Panc1 (cell line): ENCODE results near the gene RLN1. TPM values are rescaled to one million over a fixed set of nuclear protein-coding genes. Genes with fewer than 3 reads are reported as not detected.
"Not testable (repeated sequence)": the region's sequence is repeated elsewhere in the genome, so short reads cannot be mapped to it uniquely, and the experiment has no call there.

ENCODE experiments used
- ATAC-seq: fragments of 200-7000 bp; cut with Tn5 transposase; 2 replicates; pipeline ENCODE4 v1.9.1; 2020; ENCODE audit warnings: mild to moderate bottlenecking, moderate library complexity
- BruUV-seq: library from RNA; stranded (reverse); fragments of 400-500 nt; replicated peaks from 2 replicates; lab custom pipeline; 2021; lab: Mats Ljungman, UMichigan
- CTCF ChIA-PET: fragments of 300-600 bp; sonication (Branson Sonifier 250); formaldehyde crosslinking; loops from one replicate; lab custom pipeline; 2022; ENCODE audit warnings: antibody characterized with exemption; lab: Charles Lee
- POLR2A ChIA-PET: fragments of 300-600 bp; sonication (Branson Sonifier 250); formaldehyde crosslinking; loops from one replicate; lab custom pipeline; 2022; ENCODE audit warnings: antibody characterized with exemption; lab: Charles Lee
- DNase-seq: peaks from one replicate; pipeline ENCODE4 v3.0.0-alpha.2; 2010; ENCODE audit warnings: low read depth, low spot score
- H3K27ac ChIP-seq: 2 replicates; pipeline ENCODE4 v1.5.1; 2011; ENCODE audit warnings: mild to moderate bottlenecking, low read length, inconsistent platforms
- H3K27me3 ChIP-seq: fragments of 200-500 bp; sonication (Bioruptor generic); 2 replicates; pipeline ENCODE4 v1.6.0; 2014; ENCODE audit warnings: low read length, inconsistent platforms; ENCODE audit not compliant: control insufficient read depth, insufficient read depth
- H3K36me3 ChIP-seq: fragments of 200-500 bp; sonication (Bioruptor generic); 2 replicates; pipeline ENCODE4 v1.5.1; 2014; ENCODE audit warnings: inconsistent platforms, mild to moderate bottlenecking, low read length, moderate library complexity; ENCODE audit not compliant: control insufficient read depth, insufficient read depth
- H3K4me1 ChIP-seq: 2 replicates; pipeline ENCODE4 v1.5.1; 2011; ENCODE audit warnings: inconsistent platforms, mild to moderate bottlenecking, low read length, moderate library complexity; ENCODE audit not compliant: control insufficient read depth, insufficient read depth
- H3K4me3 ChIP-seq, 2 experiments: 2 replicates each; pipeline ENCODE4 v1.5.1; 2011 to 2012; ENCODE audit warnings: low read depth in 2 of 2, low read length in 2 of 2, mild to moderate bottlenecking in 2 of 2, inconsistent platforms in 1 of 2, moderate library complexity in 1 of 2
- H3K9me3 ChIP-seq: fragments of 200-500 bp; sonication (Bioruptor generic); 2 replicates; pipeline ENCODE4 v1.5.1; 2014; ENCODE audit warnings: low read depth, mild to moderate bottlenecking, inconsistent platforms, low read length, moderate library complexity; ENCODE audit not compliant: control insufficient read depth, insufficient read depth
- CTCF ChIP-seq: fragments of 450-650 bp; IDR thresholded peaks from 2 replicates; pipeline ENCODE4 v1.5.1; 2017; ENCODE audit warnings: mild to moderate bottlenecking
- POLR2AphosphoS5 ChIP-seq: IDR thresholded peaks from 2 replicates; pipeline ENCODE4 v1.6.1; 2012; ENCODE audit warnings: mild to moderate bottlenecking, low read depth, low read length, moderate library complexity
- SIN3A ChIP-seq: IDR thresholded peaks from 2 replicates; pipeline ENCODE4 v1.6.1; 2012; ENCODE audit warnings: low read depth, mild to moderate bottlenecking, low read length, moderate library complexity, borderline replicate concordance; ENCODE audit not compliant: insufficient read depth
- TCF7L2 ChIP-seq: IDR thresholded peaks from 2 replicates; pipeline ENCODE4 v1.6.1; 2011; ENCODE audit warnings: mild to moderate bottlenecking, low read depth, low read length, inconsistent platforms
- in situ Hi-C: cut with HindIII; loops from 2 replicates; pipeline ENCODE4 v1.10.0; 2016; ENCODE audit warnings: low sequenced_read_pairs, low pct_unique_long_range_greater_than_20kb
- intact Hi-C: fragments of 100-400 bp; cut with micrococcal nuclease; formaldehyde crosslinking; loops from one replicate; pipeline ENCODE4 v1.10.0; 2022; ENCODE audit not compliant: unreplicated experiment
- total RNA-seq: library from RNA; stranded (reverse); gene quantifications from one replicate; pipeline ENCODE4 v1.2.1, GENCODE V29; 2021; ENCODE audit not compliant: unreplicated experiment
- TF ChIP-seq, protein P1 (sequence below), 2 experiments: IDR thresholded peaks; 2 replicates each; pipeline ENCODE4 v1.6.1; 2011 to 2012; ENCODE audit warnings: low read depth in 2 of 2, control low read depth in 1 of 2, low read length in 1 of 2, mild to moderate bottlenecking in 1 of 2, moderate library complexity in 1 of 2; ENCODE audit not compliant: insufficient read depth in 1 of 2

Gene RLN1
- total RNA-seq, 1 experiment from 2014 or later, result not detected

DNA sequence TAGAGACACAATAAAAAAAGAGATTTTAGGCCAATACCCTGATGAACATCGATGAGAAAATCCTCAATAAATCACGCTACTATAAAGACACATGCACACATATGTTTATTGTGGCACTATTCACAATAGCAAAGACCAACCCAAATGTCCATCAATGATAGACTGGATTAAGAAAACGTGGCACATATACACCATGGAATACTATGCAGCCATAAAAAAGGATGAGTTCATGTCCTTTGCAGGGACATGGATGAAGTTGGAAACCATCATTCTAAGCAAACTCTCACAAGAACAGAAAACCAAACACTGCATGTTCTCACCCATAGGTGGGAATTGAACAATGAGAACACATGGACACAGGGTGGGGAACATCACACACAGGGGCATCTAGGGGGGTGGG, 8.4 kb downstream of the RLN1 start:
- BruUV-seq, H3K27me3 ChIP-seq, intact Hi-C loops, H3K27ac ChIP-seq, H3K4me1 ChIP-seq, ATAC-seq, H3K4me3 ChIP-seq, CTCF ChIA-PET, DNase-seq, POLR2A ChIA-PET, in situ Hi-C loops, H3K36me3 ChIP-seq, H3K9me3 ChIP-seq: not testable (repeated sequence)

DNA sequence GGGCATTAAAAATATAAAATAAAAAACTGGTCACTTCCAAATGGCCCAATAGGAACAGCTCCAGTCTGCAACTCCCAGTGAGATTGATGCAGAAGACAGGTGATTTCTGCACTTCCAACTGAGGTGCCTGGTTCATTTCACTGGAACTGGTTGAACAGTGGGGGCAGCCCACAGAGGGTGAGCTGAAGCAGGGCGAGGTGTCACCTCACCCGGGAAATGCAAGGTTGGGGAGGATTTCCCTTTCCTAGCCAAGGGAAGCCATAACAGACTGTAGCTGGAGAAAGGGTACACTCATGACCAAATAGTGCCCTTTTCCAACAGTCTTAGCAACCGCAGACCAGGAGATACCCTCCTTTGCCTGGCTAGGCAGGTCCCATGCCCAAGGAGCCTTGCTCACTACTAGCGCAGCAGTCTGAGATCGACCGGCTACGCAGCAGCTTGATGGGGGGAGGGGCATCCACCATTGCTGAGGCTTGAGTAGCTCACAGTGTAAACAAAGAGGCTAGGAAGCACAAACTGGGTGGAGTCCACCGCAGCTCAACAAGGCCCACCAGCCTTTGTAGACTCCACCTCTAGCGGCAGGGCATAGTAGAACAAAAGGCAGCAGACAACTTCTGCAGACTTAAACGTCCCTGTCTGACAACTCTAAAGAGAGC, 12.7 kb downstream of the RLN1 start:
- ChIA-PET CTCF (no interaction called here), POLR2A (no interaction called here)
- no peak for TF ChIP-seq CTCF
- TF ChIP-seq, protein P1, sequence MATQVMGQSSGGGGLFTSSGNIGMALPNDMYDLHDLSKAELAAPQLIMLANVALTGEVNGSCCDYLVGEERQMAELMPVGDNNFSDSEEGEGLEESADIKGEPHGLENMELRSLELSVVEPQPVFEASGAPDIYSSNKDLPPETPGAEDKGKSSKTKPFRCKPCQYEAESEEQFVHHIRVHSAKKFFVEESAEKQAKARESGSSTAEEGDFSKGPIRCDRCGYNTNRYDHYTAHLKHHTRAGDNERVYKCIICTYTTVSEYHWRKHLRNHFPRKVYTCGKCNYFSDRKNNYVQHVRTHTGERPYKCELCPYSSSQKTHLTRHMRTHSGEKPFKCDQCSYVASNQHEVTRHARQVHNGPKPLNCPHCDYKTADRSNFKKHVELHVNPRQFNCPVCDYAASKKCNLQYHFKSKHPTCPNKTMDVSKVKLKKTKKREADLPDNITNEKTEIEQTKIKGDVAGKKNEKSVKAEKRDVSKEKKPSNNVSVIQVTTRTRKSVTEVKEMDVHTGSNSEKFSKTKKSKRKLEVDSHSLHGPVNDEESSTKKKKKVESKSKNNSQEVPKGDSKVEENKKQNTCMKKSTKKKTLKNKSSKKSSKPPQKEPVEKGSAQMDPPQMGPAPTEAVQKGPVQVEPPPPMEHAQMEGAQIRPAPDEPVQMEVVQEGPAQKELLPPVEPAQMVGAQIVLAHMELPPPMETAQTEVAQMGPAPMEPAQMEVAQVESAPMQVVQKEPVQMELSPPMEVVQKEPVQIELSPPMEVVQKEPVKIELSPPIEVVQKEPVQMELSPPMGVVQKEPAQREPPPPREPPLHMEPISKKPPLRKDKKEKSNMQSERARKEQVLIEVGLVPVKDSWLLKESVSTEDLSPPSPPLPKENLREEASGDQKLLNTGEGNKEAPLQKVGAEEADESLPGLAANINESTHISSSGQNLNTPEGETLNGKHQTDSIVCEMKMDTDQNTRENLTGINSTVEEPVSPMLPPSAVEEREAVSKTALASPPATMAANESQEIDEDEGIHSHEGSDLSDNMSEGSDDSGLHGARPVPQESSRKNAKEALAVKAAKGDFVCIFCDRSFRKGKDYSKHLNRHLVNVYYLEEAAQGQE (IDR thresholded peaks at IDR 0.05; ENCODE audit: insufficient read depth in 1 of 2, low read depth in 2 of 2, low read length in 1 of 2), result no peak
- TF ChIP-seq SIN3A, result no peak
- no peak for TF ChIP-seq TCF7L2
- no peak for TF ChIP-seq POLR2AphosphoS5
- H3K4me3 ChIP-seq, result no peak overlapping the region
- in situ Hi-C loops, result no loop called here
- intact Hi-C loops, result no loop called here
- H3K4me1 ChIP-seq, result no peaks in the 10 kb centered on the region
- no peak for DNase-seq
- no peaks in the 10 kb centered on the region for H3K9me3 ChIP-seq
- no peak for ATAC-seq
- BruUV-seq, result no TSS peak
- no peaks in the 10 kb centered on the region for H3K36me3 ChIP-seq
- H3K27me3 ChIP-seq, result no peaks in the 10 kb centered on the region
- H3K27ac ChIP-seq, result no peak overlapping the region

- no peaks in the 10 kb centered on the region for H3K27me3 ChIP-seq
- BruUV-seq, result no TSS peak
- TF ChIP-seq POLR2AphosphoS5 (no peak), CTCF (no peak), TCF7L2 (no peak), SIN3A (no peak)
- TF ChIP-seq, protein P1 (IDR thresholded peaks at IDR 0.05; ENCODE audit: insufficient read depth in 1 of 2, low read depth in 2 of 2, low read length in 1 of 2), result no peak
- DNase-seq (no peak), ATAC-seq (no peak)
- intact Hi-C loops (no loop called here), in situ Hi-C loops (no loop called here)
- ChIA-PET POLR2A (no interaction called here), CTCF (no interaction called here)
- no peaks in the 10 kb centered on the region for H3K9me3 ChIP-seq
- no peak overlapping the region for H3K4me3 ChIP-seq
- H3K36me3 ChIP-seq, result no peaks in the 10 kb centered on the region
- H3K27ac ChIP-seq, result no peak overlapping the region
- no peaks in the 10 kb centered on the region for H3K4me1 ChIP-seq
These were observed 13.5 kb downstream of the RLN1 start for GRCh38 chr9:5326187-5326586.
